ENCODE data around the gene MAP3K6. TPM values are rescaled to one million over a fixed set of nuclear protein-coding genes. Genes with fewer than 3 reads are reported as not detected.

The MAP3K6 gene
- total RNA-seq, 3 donors from 2014 or later: 18.5 to 38.5 (median 28.5) TPM

DNA sequence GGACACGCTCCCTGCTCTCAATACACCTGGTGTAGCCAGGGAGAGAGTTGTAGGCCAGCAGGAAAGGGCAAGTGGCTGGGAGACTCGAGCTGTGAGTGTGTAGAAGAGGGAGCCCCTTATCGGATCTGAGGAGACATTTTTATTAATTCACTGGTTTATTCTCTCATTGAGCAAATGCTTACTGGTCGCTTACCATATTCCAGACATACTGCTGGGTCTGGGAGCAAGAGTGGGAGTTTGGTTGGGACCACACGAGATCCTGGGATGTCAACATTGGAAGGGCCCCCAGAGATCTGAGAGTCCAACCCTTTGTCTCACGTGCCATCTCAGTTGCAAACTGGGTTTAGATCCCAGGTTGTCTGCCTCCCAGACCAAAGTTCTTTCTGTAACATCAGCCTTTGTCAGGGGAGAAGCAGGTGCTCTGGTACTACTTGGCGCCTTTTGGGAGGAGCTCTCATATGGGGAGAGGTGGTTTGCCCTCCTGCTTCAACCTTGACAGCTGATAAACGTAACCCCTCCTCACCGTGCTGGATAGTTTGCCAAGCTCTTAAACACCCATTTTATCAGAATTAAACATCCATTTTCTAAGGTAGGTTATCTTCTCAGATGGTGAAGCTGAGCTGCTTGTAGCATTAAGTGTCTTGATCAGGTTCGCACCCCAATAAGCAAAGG is 44.1 kb downstream of the MAP3K6 start:
- intact Hi-C loops (cut with DNase I, micrococcal nuclease): no loop called here
- DNase-seq (no peak), ATAC-seq (no peak)

DNA sequence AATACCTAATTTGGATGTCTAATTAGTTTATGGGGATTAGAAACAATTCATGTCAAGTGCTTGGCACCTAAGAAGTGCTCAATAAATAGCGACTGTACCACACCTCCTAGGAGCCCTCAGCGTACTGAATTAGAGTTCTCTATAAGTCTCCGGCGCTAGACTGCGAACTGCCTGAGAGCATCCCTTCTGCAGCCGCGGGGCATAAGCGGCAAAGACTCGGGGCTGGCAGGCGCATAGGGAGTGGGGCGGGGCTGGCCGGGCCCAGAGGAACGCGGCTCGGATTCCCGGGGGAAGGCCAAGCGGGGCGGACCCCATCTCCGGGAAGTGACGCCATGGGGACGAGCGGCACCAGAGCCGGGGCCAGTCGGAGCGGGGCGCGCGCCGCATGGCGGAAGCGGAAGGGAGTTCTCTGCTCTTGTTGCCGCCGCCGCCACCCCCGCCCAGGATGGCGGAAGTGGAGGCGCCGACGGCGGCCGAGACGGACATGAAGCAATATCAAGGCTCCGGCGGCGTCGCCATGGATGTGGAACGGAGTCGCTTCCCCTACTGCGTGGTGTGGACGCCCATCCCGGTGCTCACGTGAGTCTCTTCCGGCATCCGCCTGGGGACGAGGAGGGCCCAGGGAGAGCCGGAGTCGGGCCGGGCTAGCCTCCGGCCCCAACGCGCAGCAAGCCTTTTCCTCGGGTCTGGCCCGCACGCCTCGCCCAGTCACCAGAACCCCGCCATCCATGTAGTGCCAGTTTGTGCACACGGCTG is 44.8 kb downstream of the MAP3K6 start, which contains the start of gene TMEM222:
Gene TMEM222, plus strand, starts transcription at position 351 of the 756 bp plus-strand sequence. Its CDS starts 35 bp downstream, at position 386.
- H3K9me3 ChIP-seq: no peaks in the 10 kb centered on the region
- TF ChIP-seq, protein P1, sequence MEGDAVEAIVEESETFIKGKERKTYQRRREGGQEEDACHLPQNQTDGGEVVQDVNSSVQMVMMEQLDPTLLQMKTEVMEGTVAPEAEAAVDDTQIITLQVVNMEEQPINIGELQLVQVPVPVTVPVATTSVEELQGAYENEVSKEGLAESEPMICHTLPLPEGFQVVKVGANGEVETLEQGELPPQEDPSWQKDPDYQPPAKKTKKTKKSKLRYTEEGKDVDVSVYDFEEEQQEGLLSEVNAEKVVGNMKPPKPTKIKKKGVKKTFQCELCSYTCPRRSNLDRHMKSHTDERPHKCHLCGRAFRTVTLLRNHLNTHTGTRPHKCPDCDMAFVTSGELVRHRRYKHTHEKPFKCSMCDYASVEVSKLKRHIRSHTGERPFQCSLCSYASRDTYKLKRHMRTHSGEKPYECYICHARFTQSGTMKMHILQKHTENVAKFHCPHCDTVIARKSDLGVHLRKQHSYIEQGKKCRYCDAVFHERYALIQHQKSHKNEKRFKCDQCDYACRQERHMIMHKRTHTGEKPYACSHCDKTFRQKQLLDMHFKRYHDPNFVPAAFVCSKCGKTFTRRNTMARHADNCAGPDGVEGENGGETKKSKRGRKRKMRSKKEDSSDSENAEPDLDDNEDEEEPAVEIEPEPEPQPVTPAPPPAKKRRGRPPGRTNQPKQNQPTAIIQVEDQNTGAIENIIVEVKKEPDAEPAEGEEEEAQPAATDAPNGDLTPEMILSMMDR (IDR thresholded peaks at IDR 0.05): peak; percentile 28
- H3K4me1 ChIP-seq (ENCODE audit: low read depth): peaks cover 20% of the 10 kb centered on the region
- intact Hi-C loops (cut with DNase I, micrococcal nuclease): no loop called here
- H3K36me3 ChIP-seq (ENCODE audit: low read depth): no peaks in the 10 kb centered on the region
- DNase-seq (peak; percentile 96 to 99 (median 98)), ATAC-seq (peak; percentile 99)
- peak within 1 kb of the TSS; percentile 83 for H3K4me3 ChIP-seq

More for the DNA sequence above, 44.1 kb downstream of the MAP3K6 start:
- Histone ChIP-seq H3K9me3 (no peaks in the 10 kb centered on the region), H3K4me3 (peak overlapping the region; percentile 83), H3K4me1 (ENCODE audit: low read depth) (peaks cover 20% of the 10 kb centered on the region), H3K36me3 (ENCODE audit: low read depth) (no peaks in the 10 kb centered on the region)
- TF ChIP-seq, protein P1 (IDR thresholded peaks at IDR 0.05): no peak

DNA sequence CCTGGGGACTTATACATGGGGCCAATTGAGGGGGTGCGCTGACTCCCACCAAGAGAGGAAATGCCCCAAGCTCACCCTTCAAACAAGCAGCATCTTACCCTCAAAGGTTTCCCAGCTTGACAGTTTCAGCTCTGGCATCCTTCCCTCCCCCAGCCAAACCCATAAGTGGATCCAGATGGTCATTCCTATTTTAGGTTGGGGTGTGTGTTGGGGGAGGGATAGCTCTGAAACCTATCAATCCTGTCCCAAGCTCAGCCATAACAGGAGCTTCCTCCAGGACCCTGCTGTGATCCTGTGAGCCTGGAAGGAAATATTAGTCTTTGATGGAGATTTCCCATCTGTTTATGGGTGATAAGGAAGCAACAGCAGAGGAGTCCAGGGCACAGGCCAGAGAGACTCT is 48.2 kb downstream of the MAP3K6 start:
- H3K36me3 ChIP-seq (ENCODE audit: low read depth): no peaks in the 10 kb centered on the region
- intact Hi-C loops (cut with DNase I, micrococcal nuclease): no loop called here
- no peak overlapping the region for H3K4me3 ChIP-seq
- no peaks in the 10 kb centered on the region for H3K9me3 ChIP-seq
- ATAC-seq (no peak), DNase-seq (no peak)
- peaks cover 15% of the 10 kb centered on the region for H3K4me1 ChIP-seq (ENCODE audit: low read depth)
- TF ChIP-seq, protein P1 (IDR thresholded peaks at IDR 0.05): no peak

DNA sequence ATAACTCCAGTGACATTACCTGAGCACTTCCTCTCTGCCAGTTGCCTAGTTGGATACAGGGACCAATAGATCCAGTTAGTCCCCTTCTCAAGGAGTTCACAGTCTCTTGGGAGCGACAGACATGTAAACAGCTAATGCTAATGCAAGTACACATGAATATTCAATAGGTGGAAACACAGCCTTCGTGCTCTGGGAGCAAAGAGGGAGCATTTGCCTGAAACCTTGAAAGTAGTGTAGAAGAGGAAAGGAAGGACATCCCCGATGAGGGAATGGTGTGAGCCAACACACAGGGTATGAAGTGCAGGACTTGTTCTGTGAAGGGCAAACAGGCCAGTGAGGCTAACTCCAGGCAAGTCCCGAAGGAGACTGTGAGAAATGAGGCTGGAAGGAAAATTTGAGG is 48.6 kb downstream of the MAP3K6 start:
- Histone ChIP-seq H3K9me3 (no peaks in the 10 kb centered on the region), H3K36me3 (ENCODE audit: low read depth) (no peaks in the 10 kb centered on the region), H3K4me1 (ENCODE audit: low read depth) (peaks cover 10% of the 10 kb centered on the region), H3K4me3 (no peak overlapping the region)
- ATAC-seq (no peak), DNase-seq (no peak)
- TF ChIP-seq, protein P1 (IDR thresholded peaks at IDR 0.05): no peak
- intact Hi-C loops (cut with DNase I, micrococcal nuclease): no loop called here

DNA sequence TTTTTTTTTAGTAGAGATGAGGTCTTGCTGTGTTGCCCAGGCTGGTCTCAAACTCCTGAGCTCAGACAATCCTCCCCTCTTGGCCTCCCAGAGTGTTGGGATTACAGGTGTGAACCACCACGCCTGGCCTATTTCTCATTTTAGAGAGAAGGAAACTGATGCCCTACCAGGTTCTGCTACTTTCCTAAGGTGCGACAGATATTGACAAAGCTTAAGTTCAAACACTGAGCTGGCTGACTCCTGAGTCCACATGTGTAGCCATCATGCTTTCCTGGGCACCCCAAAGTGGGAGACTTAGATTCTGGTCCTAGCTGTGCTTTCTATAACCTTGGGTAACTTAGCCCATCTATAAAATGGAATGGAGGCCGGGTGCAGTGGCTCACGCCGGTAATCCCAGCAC is 49.9 kb downstream of the MAP3K6 start:
- intact Hi-C loops (cut with DNase I, micrococcal nuclease): no loop called here
- no peak for DNase-seq
- no peak for ATAC-seq

More for the DNA sequence above, 49.9 kb downstream of the MAP3K6 start:
- Histone ChIP-seq H3K9me3 (no peaks in the 10 kb centered on the region), H3K4me1 (ENCODE audit: low read depth) (peaks cover 5% of the 10 kb centered on the region), H3K36me3 (ENCODE audit: low read depth) (no peaks in the 10 kb centered on the region), H3K4me3 (no peak overlapping the region)
- TF ChIP-seq, protein P1 (IDR thresholded peaks at IDR 0.05): no peak

All from mucosa of descending colon (tissue), 3 donors.